GM12873 (cell line): ENCODE results near the gene PGM2L1.
A peak's percentile ranks its signal among the peaks of the same experiment; 100 is the strongest.

Experiments
- CTCF ChIP-seq: IDR thresholded peaks from 2 replicates; pipeline ENCODE4 v1.5.1; 2012; ENCODE audit warnings: low read depth, mild to moderate bottlenecking, moderate library complexity, low read length, control low read depth; ENCODE audit not compliant: insufficient read depth; ENCODE audit errors: missing control alignments

The PGM2L1 gene

GRCh38 chr11:74321487-74322188, 76.6 kb downstream of the PGM2L1 start:
- TF ChIP-seq CTCF = peak; percentile 77

GRCh38 chr11:74320538-74320937, 77.7 kb downstream of the PGM2L1 start:
- TF ChIP-seq CTCF = no peak

- no peak for TF ChIP-seq CTCF
Measured at GRCh38 chr11:74319139-74319816, 79.0 kb downstream of the PGM2L1 start.

- TF ChIP-seq CTCF = no peak
Measured at GRCh38 chr11:74318241-74318932, 79.8 kb downstream of the PGM2L1 start.

GRCh38 chr11:74316772-74317505, 81.3 kb downstream of the PGM2L1 start:
- no peak for TF ChIP-seq CTCF

GRCh38 chr11:74312326-74312725, 85.9 kb downstream of the PGM2L1 start:
- TF ChIP-seq CTCF = no peak
